HFFc6 (cell line): ENCODE results near the gene PACRG. TPM values are rescaled to one million over a fixed set of nuclear protein-coding genes. Genes with fewer than 3 reads are reported as not detected.

Experiments
- DNase-seq: peaks from one replicate; pipeline ENCODE4 v3.0.0-alpha.2; 2018
- H3K27ac Mint-ChIP-seq: 2 replicates; pipeline ENCODE4 v1.8.0; 2020; ENCODE audit warnings: mild to moderate bottlenecking, mixed read lengths
- H3K27me3 Mint-ChIP-seq: 2 replicates; pipeline ENCODE4 v1.8.0; 2021; ENCODE audit warnings: mild to moderate bottlenecking, moderate library complexity, mixed read lengths; ENCODE audit not compliant: insufficient read depth
- H3K36me3 Mint-ChIP-seq: 2 replicates; pipeline ENCODE4 v1.8.0; 2021; ENCODE audit warnings: low read depth, mixed read lengths
- H3K4me1 Mint-ChIP-seq: 2 replicates; pipeline ENCODE4 v1.8.0; 2020; ENCODE audit warnings: low read depth, mixed read lengths
- H3K4me3 Mint-ChIP-seq: 2 replicates; pipeline ENCODE4 v1.8.0; 2020; ENCODE audit warnings: mild to moderate bottlenecking, moderate library complexity, mixed read lengths
- H3K9me3 Mint-ChIP-seq: 2 replicates; pipeline ENCODE4 v1.8.0; 2020; ENCODE audit warnings: mild to moderate bottlenecking, mixed read lengths
- CTCF ChIP-seq: fragments of 200-600 bp; sonication (generic); IDR thresholded peaks from 2 replicates; pipeline ENCODE4 v1.5.0; 2021; ENCODE audit warnings: antibody characterized with exemption, mild to moderate bottlenecking
- total RNA-seq, 6 experiments: library from RNA; stranded (reverse); fragmentation: NEBNext Ultra II Directional; extraction: Animal tissue kit (Norgen Biotek cat#: 25700); gene quantifications; 2 replicates in 1 of 6; 3 replicates in 5 of 6; pipeline ENCODE4 v1.2.3, GENCODE V29; 2021

Gene PACRG
- total RNA-seq, 6 experiments from 2014 or later, result not detected

GRCh38 chr6:163199371-163199770 is 471.6 kb downstream of the PACRG start:
- Mint-ChIP-seq H3K4me3 (no peak overlapping the region), H3K9me3 (peaks cover 19% of the 10 kb centered on the region; the same call in 1 of the 2 replicates), H3K27me3 (peaks cover 5% of the 10 kb centered on the region; the same call in 1 of the 2 replicates), H3K27ac (no peak overlapping the region), H3K36me3 (no peaks in the 10 kb centered on the region), H3K4me1 (no peaks in the 10 kb centered on the region)
- DNase-seq, result no peak
- TF ChIP-seq CTCF, result no peak

- Mint-ChIP-seq H3K4me1 (no peaks in the 10 kb centered on the region), H3K27me3 (peaks cover 5% of the 10 kb centered on the region; the same call in 1 of the 2 replicates)
- TF ChIP-seq CTCF, result no peak
Observed at GRCh38 chr6:163200289-163200688, 472.5 kb downstream of the PACRG start.

GRCh38 chr6:163200694-163201093 is 472.9 kb downstream of the PACRG start:
- Mint-ChIP-seq H3K27ac (no peak overlapping the region), H3K4me3 (no peak overlapping the region), H3K27me3 (peaks cover 5% of the 10 kb centered on the region; the same call in 1 of the 2 replicates), H3K4me1 (no peaks in the 10 kb centered on the region), H3K9me3 (peaks cover 19% of the 10 kb centered on the region; the same call in 1 of the 2 replicates), H3K36me3 (no peaks in the 10 kb centered on the region)
- no peak for DNase-seq
- TF ChIP-seq CTCF, result no peak

More at GRCh38 chr6:163200289-163200688, 472.5 kb downstream of the PACRG start:
- Mint-ChIP-seq H3K27ac (no peak overlapping the region), H3K9me3 (peaks cover 19% of the 10 kb centered on the region; the same call in 1 of the 2 replicates), H3K36me3 (no peaks in the 10 kb centered on the region), H3K4me3 (no peak overlapping the region)
- no peak for DNase-seq

- peaks cover 2% of the 10 kb centered on the region; the same call in 1 of the 2 replicates for H3K27me3 Mint-ChIP-seq
- peaks cover 10% of the 10 kb centered on the region; the same call in 1 of the 2 replicates for H3K9me3 Mint-ChIP-seq
- no peak overlapping the region for H3K4me3 Mint-ChIP-seq
- DNase-seq, result no peak
- no peak overlapping the region for H3K27ac Mint-ChIP-seq
- no peak for TF ChIP-seq CTCF
- H3K36me3 Mint-ChIP-seq, result no peaks in the 10 kb centered on the region
- no peaks in the 10 kb centered on the region for H3K4me1 Mint-ChIP-seq
Observed at GRCh38 chr6:163201855-163202254, 474.1 kb downstream of the PACRG start.

GRCh38 chr6:163206196-163206595 is 478.4 kb downstream of the PACRG start:
- H3K4me3 Mint-ChIP-seq, result no peak overlapping the region
- TF ChIP-seq CTCF, result no peak
- H3K36me3 Mint-ChIP-seq, result no peaks in the 10 kb centered on the region
- H3K9me3 Mint-ChIP-seq, result peaks cover 6% of the 10 kb centered on the region; the same call in 1 of the 2 replicates
- H3K27me3 Mint-ChIP-seq, result no peaks in the 10 kb centered on the region; the same call in 1 of the 2 replicates
- no peak for DNase-seq
- no peaks in the 10 kb centered on the region for H3K4me1 Mint-ChIP-seq
- no peak overlapping the region for H3K27ac Mint-ChIP-seq
